ENCODE results near the gene MAP7D1. TPM values are rescaled to one million over a fixed set of nuclear protein-coding genes. Genes with fewer than 3 reads are reported as not detected.

MAP7D1 gene
- total RNA-seq, 1 donor from 2014 or later = 363 TPM

DNA sequence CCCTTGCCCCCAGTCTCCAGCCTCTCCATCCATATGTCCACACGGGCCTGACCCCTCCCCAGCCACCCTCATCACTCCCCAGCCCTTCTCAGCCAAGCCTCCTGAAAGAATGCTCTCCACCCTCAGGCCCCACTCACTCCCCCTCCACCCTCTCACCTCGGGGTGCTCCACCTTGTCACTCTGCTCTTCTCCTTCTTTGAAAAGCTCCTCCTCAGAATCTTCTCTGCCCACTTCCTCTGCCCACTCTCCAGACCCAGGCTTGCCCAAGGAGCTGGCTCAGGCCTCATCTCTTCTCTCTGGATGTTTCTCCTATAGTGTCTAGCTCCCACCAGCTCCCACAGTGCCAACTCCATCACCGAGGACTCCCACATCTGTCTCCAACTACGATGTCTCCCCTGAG is 44.8 kb upstream of the MAP7D1 start:
- Histone ChIP-seq H3K27me3 (ENCODE audit: low read depth) (no peaks in the 10 kb centered on the region), H3K27ac (replicated peaks) (no peak overlapping the region), H3K4me1 (peaks cover 8% of the 10 kb centered on the region), H3K36me3 (no peaks in the 10 kb centered on the region), H3K9me3 (replicated peaks) (no peaks in the 10 kb centered on the region), H3K4me3 (no peak overlapping the region)
- TF ChIP-seq, protein P1, sequence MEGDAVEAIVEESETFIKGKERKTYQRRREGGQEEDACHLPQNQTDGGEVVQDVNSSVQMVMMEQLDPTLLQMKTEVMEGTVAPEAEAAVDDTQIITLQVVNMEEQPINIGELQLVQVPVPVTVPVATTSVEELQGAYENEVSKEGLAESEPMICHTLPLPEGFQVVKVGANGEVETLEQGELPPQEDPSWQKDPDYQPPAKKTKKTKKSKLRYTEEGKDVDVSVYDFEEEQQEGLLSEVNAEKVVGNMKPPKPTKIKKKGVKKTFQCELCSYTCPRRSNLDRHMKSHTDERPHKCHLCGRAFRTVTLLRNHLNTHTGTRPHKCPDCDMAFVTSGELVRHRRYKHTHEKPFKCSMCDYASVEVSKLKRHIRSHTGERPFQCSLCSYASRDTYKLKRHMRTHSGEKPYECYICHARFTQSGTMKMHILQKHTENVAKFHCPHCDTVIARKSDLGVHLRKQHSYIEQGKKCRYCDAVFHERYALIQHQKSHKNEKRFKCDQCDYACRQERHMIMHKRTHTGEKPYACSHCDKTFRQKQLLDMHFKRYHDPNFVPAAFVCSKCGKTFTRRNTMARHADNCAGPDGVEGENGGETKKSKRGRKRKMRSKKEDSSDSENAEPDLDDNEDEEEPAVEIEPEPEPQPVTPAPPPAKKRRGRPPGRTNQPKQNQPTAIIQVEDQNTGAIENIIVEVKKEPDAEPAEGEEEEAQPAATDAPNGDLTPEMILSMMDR (IDR thresholded peaks at IDR 0.05; ENCODE audit: borderline replicate concordance) = no peak
- no peak for DNase-seq
- intact Hi-C loops (cut with micrococcal nuclease) = no loop called here

DNA sequence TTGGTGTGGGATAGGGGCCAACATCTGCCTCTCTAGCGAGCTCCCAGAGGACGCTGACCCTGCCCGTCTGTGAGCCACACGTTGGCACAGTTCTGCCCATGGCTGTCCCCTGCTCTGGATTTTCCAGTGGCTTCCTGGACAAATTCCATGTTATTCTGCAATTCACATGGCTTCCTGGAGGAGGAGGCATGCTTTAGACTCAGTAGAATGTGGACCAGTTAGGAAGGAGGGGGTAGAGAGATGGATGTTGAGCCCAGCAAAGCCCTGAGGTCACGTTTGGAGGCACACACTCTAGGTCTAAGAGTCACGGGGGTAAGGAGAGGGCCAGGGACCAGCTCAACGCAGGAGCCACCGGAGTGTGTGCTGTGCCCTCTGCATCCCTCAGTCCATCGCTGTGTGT is 43.1 kb upstream of the MAP7D1 start:
- no peaks in the 10 kb centered on the region for H3K9me3 ChIP-seq (replicated peaks)

DNA sequence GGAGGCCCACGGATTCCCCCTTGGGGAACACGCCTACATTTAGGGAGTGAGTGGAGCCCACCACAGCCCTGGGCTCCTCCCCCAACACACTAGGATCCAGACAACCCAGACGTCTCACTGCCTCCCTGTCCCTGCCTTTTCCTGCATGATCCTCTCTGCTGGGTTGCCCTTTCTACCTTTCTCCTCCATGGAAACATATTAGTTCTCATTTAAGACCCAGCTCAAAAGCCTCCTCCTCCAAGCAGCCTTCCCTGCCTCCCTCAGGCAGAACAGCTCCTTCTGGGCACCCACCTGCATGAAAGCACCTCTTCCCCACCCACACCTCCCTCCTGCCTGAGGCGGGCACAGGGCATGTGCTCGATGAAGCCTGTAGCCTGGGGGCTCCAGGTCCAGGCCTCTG is 41.6 kb upstream of the MAP7D1 start:
- no peaks in the 10 kb centered on the region for H3K36me3 ChIP-seq
- intact Hi-C loops (cut with micrococcal nuclease) = no loop called here
- H3K4me3 ChIP-seq = no peak overlapping the region
- no peaks in the 10 kb centered on the region for H3K27me3 ChIP-seq (ENCODE audit: low read depth)
- no peak for DNase-seq
- peaks cover 8% of the 10 kb centered on the region for H3K4me1 ChIP-seq
- no peak overlapping the region for H3K27ac ChIP-seq (replicated peaks)
- TF ChIP-seq, protein P1 (IDR thresholded peaks at IDR 0.05; ENCODE audit: borderline replicate concordance) = no peak
- no peaks in the 10 kb centered on the region for H3K9me3 ChIP-seq (replicated peaks)

More for the DNA sequence above, 43.1 kb upstream of the MAP7D1 start:
- Histone ChIP-seq H3K27me3 (ENCODE audit: low read depth) (no peaks in the 10 kb centered on the region), H3K27ac (replicated peaks) (no peak overlapping the region), H3K36me3 (no peaks in the 10 kb centered on the region), H3K4me1 (peaks cover 8% of the 10 kb centered on the region), H3K4me3 (no peak overlapping the region)
- intact Hi-C loops (cut with micrococcal nuclease) = no loop called here
- no peak for DNase-seq
- TF ChIP-seq, protein P1 (IDR thresholded peaks at IDR 0.05; ENCODE audit: borderline replicate concordance) = no peak

DNA sequence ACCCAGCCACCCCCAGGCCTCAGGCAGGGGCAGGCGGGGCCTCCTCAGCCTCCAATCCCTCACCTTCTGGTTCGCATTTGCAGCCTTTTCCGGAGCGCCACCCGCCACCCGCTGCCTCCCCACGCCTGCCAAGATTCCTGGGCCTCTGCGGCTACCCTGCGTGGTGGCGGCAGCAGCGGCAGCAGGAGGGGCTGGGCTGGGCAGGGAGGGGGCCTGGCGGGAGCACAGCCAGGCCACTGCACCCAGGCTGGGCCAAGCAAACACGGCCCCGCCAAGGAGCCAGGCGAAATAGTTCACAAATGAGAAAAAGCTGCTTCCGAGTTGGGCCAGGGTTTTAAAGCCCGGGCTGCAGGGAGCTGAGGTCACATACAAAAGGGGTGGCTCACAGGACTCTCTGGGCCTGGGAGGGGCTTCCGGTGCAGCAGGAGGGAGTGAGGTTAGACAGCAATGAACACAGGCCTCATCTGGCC is 40.7 kb upstream of the MAP7D1 start:
- Histone ChIP-seq H3K27me3 (ENCODE audit: low read depth) (no peaks in the 10 kb centered on the region), H3K9me3 (replicated peaks) (no peaks in the 10 kb centered on the region), H3K4me3 (no peak overlapping the region), H3K4me1 (peaks cover 8% of the 10 kb centered on the region), H3K27ac (replicated peaks) (peak overlapping the region; percentile 44), H3K36me3 (no peaks in the 10 kb centered on the region)
- DNase-seq = peak; percentile 33
- TF ChIP-seq, protein P1 (IDR thresholded peaks at IDR 0.05; ENCODE audit: borderline replicate concordance) = no peak
- intact Hi-C loops (cut with micrococcal nuclease) = no loop called here

DNA sequence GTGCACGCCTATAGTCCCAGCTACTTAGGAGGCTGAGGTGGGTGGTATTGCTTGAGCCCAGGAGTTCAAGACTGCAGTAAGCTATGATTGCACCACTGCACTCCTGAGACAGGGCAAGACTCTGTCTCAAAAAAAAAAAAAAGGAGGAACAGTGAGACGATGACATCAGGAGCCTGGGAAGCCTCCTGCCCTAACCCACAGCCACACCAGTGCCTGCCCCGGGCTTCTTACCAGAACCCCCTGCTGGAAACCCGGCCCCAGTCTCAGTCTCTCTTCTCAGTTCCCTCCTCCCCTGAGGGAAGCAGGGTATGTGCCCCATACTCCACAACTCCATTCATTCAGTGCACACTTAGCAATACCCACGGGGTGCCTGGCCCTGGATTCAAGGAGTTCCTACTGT is 40.0 kb upstream of the MAP7D1 start:
- intact Hi-C loops (cut with micrococcal nuclease) = no loop called here
- no peaks in the 10 kb centered on the region for H3K9me3 ChIP-seq (replicated peaks)
- no peak overlapping the region for H3K4me3 ChIP-seq
- DNase-seq = no peak
- no peaks in the 10 kb centered on the region for H3K27me3 ChIP-seq (ENCODE audit: low read depth)
- peaks cover 8% of the 10 kb centered on the region for H3K4me1 ChIP-seq
- no peak overlapping the region for H3K27ac ChIP-seq (replicated peaks)
- TF ChIP-seq, protein P1 (IDR thresholded peaks at IDR 0.05; ENCODE audit: borderline replicate concordance) = no peak
- H3K36me3 ChIP-seq = no peaks in the 10 kb centered on the region

Measured in left ventricle myocardium inferior (tissue), 1 donor.